HCT116 (cell line): ENCODE data around the gene MYCN. TPM values are rescaled to one million over a fixed set of nuclear protein-coding genes. Genes with fewer than 3 reads are reported as not detected.

ENCODE experiments used
- ATAC-seq: fragments of 200-7000 bp; cut with Tn5 transposase; 2 replicates; pipeline ENCODE4 v1.9.1; 2020; ENCODE audit warnings: mild to moderate bottlenecking, moderate library complexity
- BruUV-seq: library from RNA; stranded (reverse); fragments of 400-500 nt; replicated peaks from 2 replicates; lab custom pipeline; 2021; lab: Mats Ljungman, UMichigan
- CTCF ChIA-PET: fragments of 300-600 bp; sonication (Branson Sonifier 250); formaldehyde crosslinking; loops from one replicate; lab custom pipeline; 2021; ENCODE audit warnings: antibody characterized with exemption; lab: Charles Lee
- POLR2A ChIA-PET: fragments of 300-600, 350-600 bp; sonication (Branson Sonifier 250); formaldehyde crosslinking; loops from one replicate; lab custom pipeline; 2021; ENCODE audit warnings: antibody characterized with exemption; lab: Charles Lee
- RAD21 ChIA-PET, 2 experiments: fragments of 300-600 bp; sonication (Branson Sonifier 250); formaldehyde crosslinking; loops; one replicate each; lab custom pipeline; 2023; ENCODE audit warnings: low total read pairs in 2 of 2; ENCODE audit not compliant: uncharacterized antibody in 2 of 2, unreplicated experiment in 2 of 2, low non-redundant PET in 1 of 2; lab: Charles Lee
- DNase-seq: peaks from one replicate; pipeline ENCODE4 v3.0.0-alpha.2; 2010; ENCODE audit warnings: low read depth, low spot score
- H2AFZ ChIP-seq: fragments of 200-600 bp; shearing (Covaris generic), sonication (generic); 2 replicates; pipeline ENCODE4 v1.6.1; 2017; ENCODE audit warnings: low read depth, mixed run types, mixed read lengths, antibody characterized with exemption, low read length; ENCODE audit not compliant: poor library complexity, severe bottlenecking
- H3K27ac ChIP-seq: 2 replicates; pipeline ENCODE4 v1.5.1; 2012; ENCODE audit warnings: low read depth, low read length
- H3K27me3 ChIP-seq: fragments of 200-600 bp; sonication (generic); 2 replicates; pipeline ENCODE4 v1.6.1; 2016; ENCODE audit warnings: mixed run types, low read length, mixed read lengths; ENCODE audit not compliant: insufficient read depth
- H3K36me3 ChIP-seq, 2 experiments: fragments of 200-500 bp in 1 of 2; fragments of 200-600 bp in 1 of 2; sonication (Bioruptor generic) in 1 of 2; sonication (generic) in 1 of 2; 2 replicates each; pipeline versions ENCODE4 v1.5.1 to v1.6.1; 2014 to 2016; ENCODE audit warnings: low read length in 2 of 2, inconsistent platforms in 1 of 2, mixed read lengths in 1 of 2, mixed run types in 1 of 2; ENCODE audit not compliant: insufficient read depth in 2 of 2, control insufficient read depth in 1 of 2
- H3K4me1 ChIP-seq, 2 experiments: fragments of 200-600 bp in 1 of 2; sonication (generic) in 1 of 2; 2 replicates each; pipeline versions ENCODE4 v1.5.1 to v1.6.1; 2012 to 2017; ENCODE audit warnings: low read length in 2 of 2, inconsistent platforms in 1 of 2, mild to moderate bottlenecking in 1 of 2, mixed read lengths in 1 of 2, mixed run types in 1 of 2, moderate library complexity in 1 of 2; ENCODE audit not compliant: insufficient read depth in 2 of 2, control insufficient read depth in 1 of 2
- H3K4me2 ChIP-seq: fragments of 200-600 bp; sonication (generic); 2 replicates; pipeline ENCODE4 v1.6.1; 2017; ENCODE audit warnings: mixed run types, low read length, mixed read lengths
- H3K4me3 ChIP-seq, 2 experiments: fragments of 200-600 bp in 1 of 2; sonication (generic) in 1 of 2; replicated peaks in 1 of 2; 2 replicates each; pipeline ENCODE4 v1.5.1; 2011 to 2016; ENCODE audit warnings: low read length in 2 of 2, control low read depth in 1 of 2, low read depth in 1 of 2, mild to moderate bottlenecking in 1 of 2, mixed read lengths in 1 of 2, mixed run types in 1 of 2
- H3K79me2 ChIP-seq: fragments of 200-600 bp; sonication (generic); 2 replicates; pipeline ENCODE4 v1.6.1; 2017; ENCODE audit warnings: mild to moderate bottlenecking, mixed run types, low read length, moderate library complexity, mixed read lengths; ENCODE audit not compliant: insufficient read depth
- H3K9ac ChIP-seq: fragments of 200-600 bp; sonication (generic); 2 replicates; pipeline ENCODE4 v1.6.1; 2016; ENCODE audit warnings: low read length, mixed read lengths
- H3K9me2 ChIP-seq: fragments of 200-600 bp; sonication (generic), shearing (Covaris generic); 2 replicates; pipeline ENCODE4 v1.6.1; 2017; ENCODE audit warnings: mixed run types, mild to moderate bottlenecking, moderate library complexity; ENCODE audit not compliant: insufficient read depth
- H3K9me3 ChIP-seq, 2 experiments: fragments of 200-500 bp in 1 of 2; fragments of 200-600 bp in 1 of 2; sonication (Bioruptor generic) in 1 of 2; sonication (generic) in 1 of 2; 2 replicates each; pipeline ENCODE4 v1.6.1; 2014 to 2017; ENCODE audit warnings: low read length in 2 of 2, mixed read lengths in 2 of 2, inconsistent platforms in 1 of 2, low read depth in 1 of 2, mild to moderate bottlenecking in 1 of 2, mixed run types in 1 of 2, moderate library complexity in 1 of 2; ENCODE audit not compliant: control insufficient read depth in 1 of 2, insufficient read depth in 1 of 2
- H4K20me1 ChIP-seq: fragments of 200-600 bp; sonication (generic), shearing (Covaris generic); 2 replicates; pipeline ENCODE4 v1.6.1; 2017; ENCODE audit warnings: mixed run types, mild to moderate bottlenecking, moderate library complexity; ENCODE audit not compliant: insufficient read depth
- EZH2 ChIP-seq: fragments of 200-600 bp; sonication (generic); IDR thresholded peaks from 2 replicates; pipeline ENCODE4 v1.6.1; 2017; ENCODE audit warnings: antibody characterized with exemption, mixed run types
- EZH2phosphoT487 ChIP-seq: fragments of 200-600 bp; IDR thresholded peaks from 2 replicates; pipeline ENCODE4 v1.6.1; 2018; ENCODE audit warnings: antibody characterized with exemption, borderline replicate concordance
- FOSL1 ChIP-seq: IDR thresholded peaks from 2 replicates; pipeline ENCODE4 v1.6.1; 2012; ENCODE audit warnings: low read depth
- JUND ChIP-seq: IDR thresholded peaks from 2 replicates; pipeline ENCODE4 v1.6.1; 2012
- POLR2A ChIP-seq: IDR thresholded peaks from 2 replicates; pipeline ENCODE4 v1.7.0; 2011; ENCODE audit warnings: borderline replicate concordance; ENCODE audit not compliant: insufficient read depth, insufficient read length; ENCODE audit errors: extremely low read depth
- POLR2AphosphoS5 ChIP-seq: IDR thresholded peaks from 2 replicates; pipeline ENCODE4 v1.6.1; 2011; ENCODE audit warnings: mild to moderate bottlenecking, low read depth, low read length, moderate library complexity
- SIN3A ChIP-seq: IDR thresholded peaks from 2 replicates; pipeline ENCODE4 v1.6.1; 2012; ENCODE audit warnings: low read depth
- SP1 ChIP-seq: IDR thresholded peaks from 2 replicates; pipeline ENCODE4 v1.6.1; 2012; ENCODE audit warnings: low read depth
- SRF ChIP-seq: IDR thresholded peaks from 2 replicates; pipeline ENCODE4 v1.6.1; 2012; ENCODE audit warnings: low read depth
- YY1 ChIP-seq: IDR thresholded peaks from 2 replicates; pipeline ENCODE4 v1.6.1; 2011; ENCODE audit warnings: low read length, low read depth, moderate library complexity, mild to moderate bottlenecking; ENCODE audit not compliant: insufficient replicate concordance; ENCODE audit errors: extremely low read depth
- ZNF274 ChIP-seq: fragments of 200-500 bp; sonication (Bioruptor generic); IDR thresholded peaks from 2 replicates; pipeline ENCODE4 v1.6.1; 2014; ENCODE audit warnings: mild to moderate bottlenecking, low read depth, low read length, inconsistent platforms
- intact Hi-C: fragments of 100-400 bp; cut with micrococcal nuclease; formaldehyde crosslinking; loops from 2 replicates; pipeline ENCODE4 v1.10.0; 2022
- total RNA-seq: library from RNA; stranded (reverse); gene quantifications from one replicate; pipeline ENCODE4 v1.2.1, GENCODE V29; 2021; ENCODE audit not compliant: unreplicated experiment
- TF ChIP-seq, protein P1 (sequence below): IDR thresholded peaks from 2 replicates; pipeline ENCODE4 v1.6.1; 2012; ENCODE audit warnings: low read depth
- TF ChIP-seq, protein P2 (sequence below): IDR thresholded peaks from 2 replicates; pipeline ENCODE4 v1.6.1; 2012
- TF ChIP-seq, protein P3 (sequence below), 3 experiments: fragments of 200-600 bp in 1 of 3; sonication (generic) in 1 of 3; IDR thresholded peaks in 2 of 3; conservative IDR thresholded peaks in 1 of 3; 2 replicates each; pipeline ENCODE4 v1.5.1; 2012 to 2017; ENCODE audit warnings: low read depth in 2 of 3, low read length in 2 of 3, antibody characterized with exemption in 1 of 3, borderline replicate concordance in 1 of 3, control low read depth in 1 of 3, mild to moderate bottlenecking in 1 of 3, mixed read lengths in 1 of 3, mixed run types in 1 of 3, moderate library complexity in 1 of 3; ENCODE audit not compliant: insufficient read depth in 1 of 3

Gene MYCN
- total RNA-seq, 1 experiment from 2014 or later, result not detected

DNA sequence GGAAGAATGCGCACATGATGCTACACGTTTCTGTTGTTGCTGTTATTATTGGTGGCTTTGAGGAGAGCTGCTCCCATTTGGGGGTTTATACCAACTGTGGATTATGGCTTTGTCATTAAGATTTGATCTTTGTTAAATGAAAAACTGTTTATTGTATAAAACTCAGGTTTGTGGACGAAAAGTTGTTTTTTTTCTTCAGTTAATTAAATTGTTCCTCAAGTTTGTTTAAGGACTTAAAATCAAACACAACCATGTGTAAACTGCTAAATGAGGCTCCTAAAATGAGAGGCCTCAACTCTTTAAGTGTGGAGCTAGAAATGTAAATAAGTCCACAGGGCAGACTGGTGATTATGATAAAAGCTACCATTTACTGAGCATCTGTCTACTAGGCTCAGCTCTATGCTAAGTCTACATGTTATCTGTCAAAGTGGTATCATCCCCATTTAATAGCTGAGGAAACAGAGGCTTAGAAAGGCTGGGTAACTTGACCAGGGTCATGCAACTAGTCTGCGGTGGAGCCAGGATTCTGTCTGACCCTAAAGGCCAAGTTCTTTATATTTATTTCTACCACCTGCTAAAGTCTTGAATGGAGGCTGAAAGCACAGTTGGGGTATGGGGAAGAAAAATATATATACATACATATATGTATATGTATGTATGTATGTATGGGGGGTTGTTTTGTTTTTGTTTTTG, 4.1 kb downstream of the MYCN start:
- CTCF ChIA-PET, result no interaction called here
- intact Hi-C loops, result no loop called here
- H3K4me1 ChIP-seq, result peaks cover 0 to 7% of the 10 kb centered on the region in 2 experiments; a peak in 3 of 4 replicates
- TF ChIP-seq FOSL1 (no peak), EZH2phosphoT487 (no peak), SRF (no peak)
- no peak for DNase-seq
- H3K4me3 ChIP-seq, result no peak overlapping the region
- no TSS peak for BruUV-seq
- H4K20me1 ChIP-seq, result no peaks in the 10 kb centered on the region
- no peak overlapping the region for H3K4me2 ChIP-seq
- H3K27ac ChIP-seq, result no peak overlapping the region
- H3K9me3 ChIP-seq, result no peaks in the 10 kb centered on the region
- H3K9ac ChIP-seq, result no peak overlapping the region
- peaks cover 10% of the 10 kb centered on the region for H3K27me3 ChIP-seq
- RAD21 ChIA-PET, result no interaction called here
- H3K36me3 ChIP-seq, result no peaks in the 10 kb centered on the region
- H3K9me2 ChIP-seq, result no peaks in the 10 kb centered on the region
- no peak overlapping the region for H2AFZ ChIP-seq
- POLR2A ChIA-PET, result no interaction called here
- ATAC-seq, result no peak
- H3K79me2 ChIP-seq, result no peaks in the 10 kb centered on the region

DNA sequence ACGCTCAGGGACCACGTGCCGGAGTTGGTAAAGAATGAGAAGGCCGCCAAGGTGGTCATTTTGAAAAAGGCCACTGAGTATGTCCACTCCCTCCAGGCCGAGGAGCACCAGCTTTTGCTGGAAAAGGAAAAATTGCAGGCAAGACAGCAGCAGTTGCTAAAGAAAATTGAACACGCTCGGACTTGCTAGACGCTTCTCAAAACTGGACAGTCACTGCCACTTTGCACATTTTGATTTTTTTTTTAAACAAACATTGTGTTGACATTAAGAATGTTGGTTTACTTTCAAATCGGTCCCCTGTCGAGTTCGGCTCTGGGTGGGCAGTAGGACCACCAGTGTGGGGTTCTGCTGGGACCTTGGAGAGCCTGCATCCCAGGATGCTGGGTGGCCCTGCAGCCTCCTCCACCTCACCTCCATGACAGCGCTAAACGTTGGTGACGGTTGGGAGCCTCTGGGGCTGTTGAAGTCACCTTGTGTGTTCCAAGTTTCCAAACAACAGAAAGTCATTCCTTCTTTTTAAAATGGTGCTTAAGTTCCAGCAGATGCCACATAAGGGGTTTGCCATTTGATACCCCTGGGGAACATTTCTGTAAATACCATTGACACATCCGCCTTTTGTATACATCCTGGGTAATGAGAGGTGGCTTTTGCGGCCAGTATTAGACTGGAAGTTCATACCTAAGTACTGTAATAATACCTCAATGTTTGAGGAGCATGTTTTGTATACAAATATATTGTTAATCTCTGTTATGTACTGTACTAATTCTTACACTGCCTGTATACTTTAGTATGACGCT, 5.8 kb downstream of the MYCN start:
- intact Hi-C loops, result no loop called here
- Histone ChIP-seq H2AFZ (no peak overlapping the region), H3K9me3 (no peaks in the 10 kb centered on the region), H4K20me1 (no peaks in the 10 kb centered on the region), H3K36me3 (no peaks in the 10 kb centered on the region), H3K4me1 (no peaks in the 10 kb centered on the region), H3K79me2 (no peaks in the 10 kb centered on the region), H3K4me2 (no peak overlapping the region), H3K9ac (no peak overlapping the region), H3K27me3 (peaks cover 9% of the 10 kb centered on the region), H3K4me3 (no peak overlapping the region), H3K27ac (no peak overlapping the region), H3K9me2 (no peaks in the 10 kb centered on the region)
- POLR2A ChIA-PET, result no interaction called here
- CTCF ChIA-PET, result no interaction called here
- BruUV-seq, result no TSS peak
- RAD21 ChIA-PET, result no interaction called here
- DNase-seq (no peak), ATAC-seq (no peak)
- TF ChIP-seq SIN3A, result no peak
- no peak for TF ChIP-seq SP1
- TF ChIP-seq, protein P1, sequence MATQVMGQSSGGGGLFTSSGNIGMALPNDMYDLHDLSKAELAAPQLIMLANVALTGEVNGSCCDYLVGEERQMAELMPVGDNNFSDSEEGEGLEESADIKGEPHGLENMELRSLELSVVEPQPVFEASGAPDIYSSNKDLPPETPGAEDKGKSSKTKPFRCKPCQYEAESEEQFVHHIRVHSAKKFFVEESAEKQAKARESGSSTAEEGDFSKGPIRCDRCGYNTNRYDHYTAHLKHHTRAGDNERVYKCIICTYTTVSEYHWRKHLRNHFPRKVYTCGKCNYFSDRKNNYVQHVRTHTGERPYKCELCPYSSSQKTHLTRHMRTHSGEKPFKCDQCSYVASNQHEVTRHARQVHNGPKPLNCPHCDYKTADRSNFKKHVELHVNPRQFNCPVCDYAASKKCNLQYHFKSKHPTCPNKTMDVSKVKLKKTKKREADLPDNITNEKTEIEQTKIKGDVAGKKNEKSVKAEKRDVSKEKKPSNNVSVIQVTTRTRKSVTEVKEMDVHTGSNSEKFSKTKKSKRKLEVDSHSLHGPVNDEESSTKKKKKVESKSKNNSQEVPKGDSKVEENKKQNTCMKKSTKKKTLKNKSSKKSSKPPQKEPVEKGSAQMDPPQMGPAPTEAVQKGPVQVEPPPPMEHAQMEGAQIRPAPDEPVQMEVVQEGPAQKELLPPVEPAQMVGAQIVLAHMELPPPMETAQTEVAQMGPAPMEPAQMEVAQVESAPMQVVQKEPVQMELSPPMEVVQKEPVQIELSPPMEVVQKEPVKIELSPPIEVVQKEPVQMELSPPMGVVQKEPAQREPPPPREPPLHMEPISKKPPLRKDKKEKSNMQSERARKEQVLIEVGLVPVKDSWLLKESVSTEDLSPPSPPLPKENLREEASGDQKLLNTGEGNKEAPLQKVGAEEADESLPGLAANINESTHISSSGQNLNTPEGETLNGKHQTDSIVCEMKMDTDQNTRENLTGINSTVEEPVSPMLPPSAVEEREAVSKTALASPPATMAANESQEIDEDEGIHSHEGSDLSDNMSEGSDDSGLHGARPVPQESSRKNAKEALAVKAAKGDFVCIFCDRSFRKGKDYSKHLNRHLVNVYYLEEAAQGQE, result no peak
- no peak for TF ChIP-seq YY1
- TF ChIP-seq POLR2A, result no peak
- no peak for TF ChIP-seq POLR2AphosphoS5
- no peak for TF ChIP-seq EZH2
- TF ChIP-seq, protein P2, sequence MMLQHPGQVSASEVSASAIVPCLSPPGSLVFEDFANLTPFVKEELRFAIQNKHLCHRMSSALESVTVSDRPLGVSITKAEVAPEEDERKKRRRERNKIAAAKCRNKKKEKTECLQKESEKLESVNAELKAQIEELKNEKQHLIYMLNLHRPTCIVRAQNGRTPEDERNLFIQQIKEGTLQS, result no peak
- TF ChIP-seq, protein P3, sequence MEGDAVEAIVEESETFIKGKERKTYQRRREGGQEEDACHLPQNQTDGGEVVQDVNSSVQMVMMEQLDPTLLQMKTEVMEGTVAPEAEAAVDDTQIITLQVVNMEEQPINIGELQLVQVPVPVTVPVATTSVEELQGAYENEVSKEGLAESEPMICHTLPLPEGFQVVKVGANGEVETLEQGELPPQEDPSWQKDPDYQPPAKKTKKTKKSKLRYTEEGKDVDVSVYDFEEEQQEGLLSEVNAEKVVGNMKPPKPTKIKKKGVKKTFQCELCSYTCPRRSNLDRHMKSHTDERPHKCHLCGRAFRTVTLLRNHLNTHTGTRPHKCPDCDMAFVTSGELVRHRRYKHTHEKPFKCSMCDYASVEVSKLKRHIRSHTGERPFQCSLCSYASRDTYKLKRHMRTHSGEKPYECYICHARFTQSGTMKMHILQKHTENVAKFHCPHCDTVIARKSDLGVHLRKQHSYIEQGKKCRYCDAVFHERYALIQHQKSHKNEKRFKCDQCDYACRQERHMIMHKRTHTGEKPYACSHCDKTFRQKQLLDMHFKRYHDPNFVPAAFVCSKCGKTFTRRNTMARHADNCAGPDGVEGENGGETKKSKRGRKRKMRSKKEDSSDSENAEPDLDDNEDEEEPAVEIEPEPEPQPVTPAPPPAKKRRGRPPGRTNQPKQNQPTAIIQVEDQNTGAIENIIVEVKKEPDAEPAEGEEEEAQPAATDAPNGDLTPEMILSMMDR (IDR thresholded peaks at IDR 0.05 in 2 of 3, conservative IDR thresholded peaks at IDR 0.05 in 1 of 3; ENCODE audit: borderline replicate concordance in 1 of 3, insufficient read depth in 1 of 3, low read depth in 2 of 3, low read length in 2 of 3), result no peak
- no peak for TF ChIP-seq JUND
- TF ChIP-seq ZNF274, result no peak
